LNCaP clone FGC (cell line): ENCODE data around the gene ENPEP.

Experiments
- DNase-seq: peaks from one replicate; pipeline ENCODE4 v3.0.0-alpha.2; 2011; ENCODE audit warnings: low read depth
- H3K4me3 ChIP-seq: 2 replicates; pipeline ENCODE4 v1.5.1; 2011; ENCODE audit warnings: mild to moderate bottlenecking, low read depth, low read length, control low read depth
- TF ChIP-seq, protein P1 (sequence below): IDR thresholded peaks from 2 replicates; pipeline ENCODE4 v1.5.1; 2012; ENCODE audit warnings: mild to moderate bottlenecking; ENCODE audit not compliant: control insufficient read depth, insufficient read depth; ENCODE audit errors: extremely low read depth

ENPEP gene

DNA sequence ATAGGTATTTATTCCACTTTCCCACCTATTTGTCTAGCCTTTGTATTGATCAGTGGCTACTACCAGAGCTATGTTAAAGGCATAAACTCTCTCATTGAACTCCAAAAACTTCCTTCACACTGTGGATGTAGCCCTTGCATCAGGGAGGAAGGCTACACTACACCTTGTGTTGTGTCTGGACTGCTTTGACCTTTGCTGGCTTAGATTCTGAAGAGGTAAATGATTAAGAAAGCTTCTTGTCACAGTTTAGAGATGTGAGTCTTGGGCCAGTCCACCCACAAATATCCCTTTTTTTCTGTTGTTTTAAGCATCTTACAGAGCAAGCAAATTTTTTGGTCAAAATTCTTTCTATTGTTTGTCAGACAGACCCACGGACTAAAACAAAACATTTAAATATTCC, 1.9 kb downstream of the ENPEP start:
- no peak overlapping the region for H3K4me3 ChIP-seq
- TF ChIP-seq, protein P1, sequence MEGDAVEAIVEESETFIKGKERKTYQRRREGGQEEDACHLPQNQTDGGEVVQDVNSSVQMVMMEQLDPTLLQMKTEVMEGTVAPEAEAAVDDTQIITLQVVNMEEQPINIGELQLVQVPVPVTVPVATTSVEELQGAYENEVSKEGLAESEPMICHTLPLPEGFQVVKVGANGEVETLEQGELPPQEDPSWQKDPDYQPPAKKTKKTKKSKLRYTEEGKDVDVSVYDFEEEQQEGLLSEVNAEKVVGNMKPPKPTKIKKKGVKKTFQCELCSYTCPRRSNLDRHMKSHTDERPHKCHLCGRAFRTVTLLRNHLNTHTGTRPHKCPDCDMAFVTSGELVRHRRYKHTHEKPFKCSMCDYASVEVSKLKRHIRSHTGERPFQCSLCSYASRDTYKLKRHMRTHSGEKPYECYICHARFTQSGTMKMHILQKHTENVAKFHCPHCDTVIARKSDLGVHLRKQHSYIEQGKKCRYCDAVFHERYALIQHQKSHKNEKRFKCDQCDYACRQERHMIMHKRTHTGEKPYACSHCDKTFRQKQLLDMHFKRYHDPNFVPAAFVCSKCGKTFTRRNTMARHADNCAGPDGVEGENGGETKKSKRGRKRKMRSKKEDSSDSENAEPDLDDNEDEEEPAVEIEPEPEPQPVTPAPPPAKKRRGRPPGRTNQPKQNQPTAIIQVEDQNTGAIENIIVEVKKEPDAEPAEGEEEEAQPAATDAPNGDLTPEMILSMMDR, result no peak
- DNase-seq, result no peak

DNA sequence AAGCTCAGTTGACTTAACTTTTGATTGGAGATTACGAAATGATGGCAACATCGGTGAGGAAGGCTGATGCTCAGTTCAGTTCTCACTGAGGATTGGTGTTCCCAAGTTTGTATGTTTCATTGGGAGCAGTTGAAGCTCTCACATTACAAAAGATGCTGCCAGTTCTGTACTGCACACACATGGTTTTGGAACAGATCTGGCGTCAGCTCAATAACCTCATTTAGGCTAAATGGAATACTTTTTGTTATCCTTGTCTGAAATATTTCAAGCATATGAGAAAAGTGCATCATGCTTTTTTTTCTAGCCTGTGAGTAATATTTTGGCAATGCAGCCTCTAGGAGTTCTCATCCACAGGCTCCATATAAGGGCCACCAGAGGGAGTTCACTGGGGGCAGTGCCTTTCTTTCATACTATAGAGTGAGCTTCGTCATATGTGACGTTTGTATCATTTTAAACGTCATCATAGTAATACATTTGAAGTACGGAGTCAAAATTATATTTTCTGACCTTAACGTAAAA, 4.1 kb downstream of the ENPEP start:
- TF ChIP-seq, protein P1, result no peak

DNA sequence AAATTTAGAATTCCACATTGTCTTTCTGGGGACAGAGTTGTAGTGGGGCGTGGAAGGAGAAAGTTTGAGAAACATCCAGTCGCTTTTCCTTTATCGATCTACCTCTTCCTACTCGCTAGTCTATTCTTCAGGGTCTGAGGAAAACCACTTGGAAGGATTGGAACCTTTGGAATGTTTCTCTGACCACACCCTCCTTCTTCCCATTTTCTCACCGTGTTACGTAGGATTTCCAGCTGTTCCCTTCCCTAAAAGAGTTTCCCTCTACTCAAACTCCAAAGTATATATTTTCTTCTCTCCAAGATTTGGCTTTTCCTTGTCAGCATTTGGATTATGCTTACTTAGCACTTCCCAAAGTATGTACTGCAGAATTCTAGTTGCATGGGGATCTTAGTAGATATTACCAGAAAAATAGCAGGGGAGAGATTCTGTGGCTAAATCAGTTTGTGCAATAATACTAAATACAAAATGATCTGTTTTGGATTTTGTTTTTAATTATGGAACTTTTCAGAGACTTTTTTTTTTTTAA, 4.9 kb downstream of the ENPEP start:
- DNase-seq, result no peak
- no peak overlapping the region for H3K4me3 ChIP-seq
- TF ChIP-seq, protein P1, result no peak

More for the DNA sequence above, 4.1 kb downstream of the ENPEP start:
- DNase-seq, result no peak
- no peak overlapping the region for H3K4me3 ChIP-seq

DNA sequence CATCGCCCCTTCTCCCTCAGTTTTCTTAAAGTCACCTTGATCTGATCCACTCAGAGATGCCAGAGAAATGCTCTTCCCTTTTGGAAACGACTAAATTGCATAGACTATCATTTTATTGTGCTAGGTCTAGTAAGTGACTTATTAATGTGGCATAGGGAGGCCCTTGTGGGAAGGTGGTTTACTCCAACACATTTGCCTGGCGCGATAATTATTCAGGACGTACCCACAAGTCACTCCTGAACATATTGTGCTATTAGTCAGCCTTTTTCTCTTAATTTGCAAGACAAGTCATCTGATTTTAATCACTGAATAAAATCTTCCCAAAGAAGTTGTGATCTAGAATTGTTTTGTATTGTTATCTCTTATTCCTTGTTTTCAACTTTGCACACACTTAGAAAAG, 7.6 kb downstream of the ENPEP start:
- H3K4me3 ChIP-seq, result no peak overlapping the region
- no peak for DNase-seq
- TF ChIP-seq, protein P1, result no peak

DNA sequence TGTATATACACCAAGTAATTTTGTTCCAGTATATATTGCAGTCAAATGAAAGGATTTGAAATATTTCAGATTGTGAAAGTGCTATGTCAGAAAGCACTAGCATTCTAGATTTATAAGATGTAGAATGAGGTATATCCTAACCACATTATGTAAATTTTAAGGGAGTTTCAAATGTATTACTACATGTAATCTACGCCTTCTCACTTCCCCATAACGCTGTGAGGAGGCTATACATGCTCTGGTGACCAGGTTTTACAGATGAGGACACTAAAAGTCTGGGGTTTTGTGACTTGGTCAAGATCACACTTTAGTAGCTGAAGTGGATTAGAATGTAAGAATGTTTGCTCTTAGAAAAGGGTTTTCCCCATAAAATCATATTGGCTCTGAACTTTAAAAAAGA, 8.1 kb downstream of the ENPEP start:
- DNase-seq, result no peak
- TF ChIP-seq, protein P1, result no peak
- H3K4me3 ChIP-seq, result no peak overlapping the region

DNA sequence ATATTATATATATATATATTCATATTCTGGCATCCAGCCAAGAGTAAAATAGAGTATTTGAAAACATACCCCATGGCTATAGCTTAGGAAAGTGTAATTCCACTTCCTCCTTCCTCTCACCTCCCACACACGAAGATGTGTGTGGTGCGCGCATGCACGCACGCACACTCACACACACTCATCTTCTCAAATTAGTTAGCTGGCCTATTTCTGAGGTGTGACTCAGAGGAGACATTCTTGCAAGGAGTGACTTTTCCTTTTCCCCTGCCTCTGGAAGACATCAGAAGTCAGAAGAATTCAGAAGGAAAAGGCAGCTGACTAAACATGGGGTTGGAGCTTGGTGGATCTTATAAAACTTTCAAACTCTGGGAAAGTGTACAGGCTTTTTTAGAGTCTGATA, 8.8 kb downstream of the ENPEP start:
- no peak overlapping the region for H3K4me3 ChIP-seq
- DNase-seq, result no peak

More for the DNA sequence above, 8.8 kb downstream of the ENPEP start:
- TF ChIP-seq, protein P1, result no peak
